Measurements from ENCODE around the gene SPAG16. TPM values are rescaled to one million over a fixed set of nuclear protein-coding genes. Genes with fewer than 3 reads are reported as not detected.
"Not testable (repeated sequence)": the region's sequence is repeated elsewhere in the genome, so short reads cannot be mapped to it uniquely, and the experiment has no call there.

Gene SPAG16
- total and polyA plus RNA-seq, 2 donors = 32.0 to 45.0 TPM

DNA sequence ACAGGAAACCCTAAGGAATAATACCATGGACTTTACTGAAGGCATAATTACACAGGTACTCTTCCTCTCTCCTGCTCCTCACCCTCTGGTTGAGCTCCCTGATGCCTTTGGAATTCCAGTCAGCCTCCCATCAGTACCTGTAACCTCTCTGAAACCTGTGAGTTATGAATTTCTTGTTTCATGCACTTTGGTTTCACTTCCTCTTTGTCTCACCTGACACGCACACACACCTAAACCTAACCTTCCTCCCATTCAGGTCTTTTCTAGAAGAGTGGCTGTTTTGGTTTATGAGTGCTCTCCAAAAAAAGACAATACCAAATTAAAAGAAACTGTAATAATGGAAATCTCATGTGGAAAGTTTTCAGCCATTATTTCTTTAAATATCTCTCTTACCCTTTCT is 675.3 kb downstream of the SPAG16 start:
- H3K36me3 ChIP-seq (ENCODE audit: control insufficient read depth in 2 of 2, insufficient read depth in 2 of 2, low read length in 1 of 2) = no peaks in the 10 kb centered on the region
- no peak overlapping the region for H3K27ac ChIP-seq (ENCODE audit: low read depth in 1 of 2, low read length in 1 of 2)
- H3K27me3 ChIP-seq (ENCODE audit: control insufficient read depth in 2 of 2, insufficient read depth in 1 of 2, low read length in 1 of 2) = no peaks in the 10 kb centered on the region
- no peak overlapping the region for H3K4me3 ChIP-seq (ENCODE audit: low read length in 2 of 2)
- no peaks in the 10 kb centered on the region for H3K4me1 ChIP-seq (ENCODE audit: control insufficient read depth in 2 of 2, insufficient read depth in 2 of 2, low read length in 2 of 2)
- no peak for DNase-seq (ENCODE audit: low read depth in 6 of 9, low spot score in 9 of 9)
- 81% methylated on average over 1 of the region's 1 CpG for WGBS
- no peaks in the 10 kb centered on the region for H3K9me3 ChIP-seq (ENCODE audit: control insufficient read depth in 2 of 2, insufficient read depth in 1 of 2, low read length in 1 of 2)

DNA sequence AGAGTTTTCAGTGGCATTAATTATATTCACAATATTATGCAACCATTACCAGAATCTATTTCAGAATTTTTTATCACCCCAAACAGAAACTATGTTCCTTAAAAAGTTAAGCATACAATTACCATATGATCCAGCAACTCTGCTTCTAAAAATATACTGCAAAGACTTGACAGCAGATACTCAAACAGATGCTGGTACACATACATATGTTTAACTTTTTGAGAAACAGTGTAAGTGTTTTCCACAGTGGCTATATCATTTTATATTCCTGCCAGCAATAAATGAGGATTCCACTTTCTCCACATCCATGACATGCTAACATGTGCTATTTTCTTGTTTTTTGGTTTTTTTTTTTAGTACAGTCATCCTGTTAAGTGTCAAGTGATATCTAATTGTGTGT is 687.3 kb downstream of the SPAG16 start:
- Histone ChIP-seq H3K4me1 (ENCODE audit: control insufficient read depth in 2 of 2, insufficient read depth in 2 of 2, low read length in 2 of 2) (no peaks in the 10 kb centered on the region), H3K9me3 (ENCODE audit: control insufficient read depth in 2 of 2, insufficient read depth in 1 of 2, low read length in 1 of 2) (no peaks in the 10 kb centered on the region), H3K27me3 (ENCODE audit: control insufficient read depth in 2 of 2, insufficient read depth in 1 of 2, low read length in 1 of 2) (no peaks in the 10 kb centered on the region), H3K27ac (ENCODE audit: low read depth in 1 of 2, low read length in 1 of 2) (no peak overlapping the region), H3K4me3 (ENCODE audit: low read length in 2 of 2) (no peak overlapping the region), H3K36me3 (ENCODE audit: control insufficient read depth in 2 of 2, insufficient read depth in 2 of 2, low read length in 1 of 2) (no peaks in the 10 kb centered on the region)
- DNase-seq (ENCODE audit: low read depth in 6 of 9, low spot score in 9 of 9) = no peak

DNA sequence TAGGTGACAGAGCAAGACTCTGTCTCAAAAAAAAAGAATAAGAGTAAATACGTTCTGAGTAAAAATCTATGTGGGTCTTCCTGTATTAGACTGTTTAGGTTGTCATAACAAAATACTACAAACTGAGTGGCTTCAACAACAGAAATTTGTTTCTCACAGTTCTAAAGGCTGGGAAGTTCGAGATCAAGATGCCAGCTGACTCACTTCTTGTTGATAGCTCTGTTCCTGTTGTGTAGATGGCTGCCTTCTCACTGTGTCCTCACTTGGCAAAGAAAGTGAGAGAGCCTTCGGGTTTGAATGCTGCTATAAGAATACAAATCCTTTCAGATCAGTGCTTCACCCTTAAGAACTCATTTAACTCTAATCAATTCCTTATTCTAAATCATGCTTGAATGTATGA is 696.6 kb downstream of the SPAG16 start:
- 89% methylated on average over 3 of the region's 3 CpGs for WGBS
- H3K4me1 ChIP-seq (ENCODE audit: control insufficient read depth in 2 of 2, insufficient read depth in 2 of 2, low read length in 2 of 2) = no peaks in the 10 kb centered on the region

DNA sequence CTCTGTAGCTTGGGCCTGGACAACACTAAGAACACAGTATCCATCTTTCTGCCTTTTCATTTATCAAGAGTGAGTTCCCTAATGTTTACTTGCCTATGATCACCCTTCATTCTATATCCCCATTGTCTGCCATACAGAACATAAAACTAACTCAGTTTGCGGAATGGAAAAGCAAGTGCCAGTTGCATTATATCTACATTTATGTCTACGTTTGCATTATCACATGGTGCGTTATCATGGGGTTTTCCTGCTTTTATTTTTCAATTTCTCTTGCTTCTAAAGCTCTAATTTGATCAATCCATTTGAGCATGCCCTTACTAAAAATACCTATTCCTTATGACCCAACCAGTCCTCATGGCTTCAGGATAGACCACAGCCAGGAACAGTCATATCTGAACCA is 704.9 kb downstream of the SPAG16 start:
- Histone ChIP-seq H3K4me1 (ENCODE audit: control insufficient read depth in 2 of 2, insufficient read depth in 2 of 2, low read length in 2 of 2) (no peaks in the 10 kb centered on the region), H3K9me3 (ENCODE audit: control insufficient read depth in 2 of 2, insufficient read depth in 1 of 2, low read length in 1 of 2) (no peaks in the 10 kb centered on the region), H3K36me3 (ENCODE audit: control insufficient read depth in 2 of 2, insufficient read depth in 2 of 2, low read length in 1 of 2) (no peaks in the 10 kb centered on the region), H3K27me3 (ENCODE audit: control insufficient read depth in 2 of 2, insufficient read depth in 1 of 2, low read length in 1 of 2) (no peaks in the 10 kb centered on the region), H3K27ac (ENCODE audit: low read depth in 1 of 2, low read length in 1 of 2) (no peak overlapping the region), H3K4me3 (ENCODE audit: low read length in 2 of 2) (no peak overlapping the region)
- WGBS = 98% methylated on average over 3 of the region's 3 CpGs
- DNase-seq (ENCODE audit: low read depth in 6 of 9, low spot score in 9 of 9) = no peak

More for the DNA sequence above, 696.6 kb downstream of the SPAG16 start:
- DNase-seq (ENCODE audit: low read depth in 6 of 9, low spot score in 9 of 9) = no peak
- no peaks in the 10 kb centered on the region for H3K27me3 ChIP-seq (ENCODE audit: control insufficient read depth in 2 of 2, insufficient read depth in 1 of 2, low read length in 1 of 2)
- H3K4me3 ChIP-seq (ENCODE audit: low read length in 2 of 2) = no peak overlapping the region
- no peaks in the 10 kb centered on the region for H3K9me3 ChIP-seq (ENCODE audit: control insufficient read depth in 2 of 2, insufficient read depth in 1 of 2, low read length in 1 of 2)
- no peak overlapping the region for H3K27ac ChIP-seq (ENCODE audit: low read depth in 1 of 2, low read length in 1 of 2)
- no peaks in the 10 kb centered on the region for H3K36me3 ChIP-seq (ENCODE audit: control insufficient read depth in 2 of 2, insufficient read depth in 2 of 2, low read length in 1 of 2)

DNA sequence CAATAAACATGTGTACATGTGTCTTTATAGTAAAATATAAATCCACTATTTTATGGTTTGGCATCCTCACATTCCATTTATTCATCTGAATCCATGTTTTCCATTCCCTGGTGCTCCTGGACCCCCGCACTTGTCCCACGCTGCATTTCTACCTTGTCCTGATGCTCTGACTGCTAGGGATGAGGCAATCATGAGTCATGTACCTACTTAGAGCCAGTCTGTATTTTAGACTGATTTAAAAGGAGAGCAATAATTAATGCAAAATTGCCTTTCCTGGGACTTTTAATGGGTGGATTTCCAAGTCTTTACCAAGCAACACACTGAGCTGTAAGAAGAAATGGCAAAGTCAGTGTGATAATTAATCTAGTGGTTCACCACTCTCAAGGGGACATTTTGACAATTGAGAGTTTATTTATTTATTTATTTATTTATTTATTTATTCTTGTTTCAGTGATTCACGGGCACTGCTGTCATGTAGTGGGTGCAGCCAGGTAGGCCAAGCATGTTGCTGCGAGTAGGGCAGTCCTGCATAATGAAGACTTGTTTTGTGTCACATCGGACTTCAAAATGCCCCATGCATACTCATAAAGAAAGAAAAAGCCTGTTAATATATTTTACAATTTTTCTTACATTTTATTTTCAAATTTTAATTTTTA is 707.3 kb downstream of the SPAG16 start:
- no peak for DNase-seq (ENCODE audit: low read depth in 6 of 9, low spot score in 9 of 9)
- 97% methylated on average over 5 of the region's 5 CpGs for WGBS
- no peak overlapping the region for H3K27ac ChIP-seq (ENCODE audit: low read depth in 1 of 2, low read length in 1 of 2)
- no peak overlapping the region for H3K4me3 ChIP-seq (ENCODE audit: low read length in 2 of 2)
- H3K27me3 ChIP-seq (ENCODE audit: control insufficient read depth in 2 of 2, insufficient read depth in 1 of 2, low read length in 1 of 2) = no peaks in the 10 kb centered on the region
- H3K36me3 ChIP-seq (ENCODE audit: control insufficient read depth in 2 of 2, insufficient read depth in 2 of 2, low read length in 1 of 2) = no peaks in the 10 kb centered on the region
- no peaks in the 10 kb centered on the region for H3K4me1 ChIP-seq (ENCODE audit: control insufficient read depth in 2 of 2, insufficient read depth in 2 of 2, low read length in 2 of 2)
- H3K9me3 ChIP-seq (ENCODE audit: control insufficient read depth in 2 of 2, insufficient read depth in 1 of 2, low read length in 1 of 2) = no peaks in the 10 kb centered on the region

DNA sequence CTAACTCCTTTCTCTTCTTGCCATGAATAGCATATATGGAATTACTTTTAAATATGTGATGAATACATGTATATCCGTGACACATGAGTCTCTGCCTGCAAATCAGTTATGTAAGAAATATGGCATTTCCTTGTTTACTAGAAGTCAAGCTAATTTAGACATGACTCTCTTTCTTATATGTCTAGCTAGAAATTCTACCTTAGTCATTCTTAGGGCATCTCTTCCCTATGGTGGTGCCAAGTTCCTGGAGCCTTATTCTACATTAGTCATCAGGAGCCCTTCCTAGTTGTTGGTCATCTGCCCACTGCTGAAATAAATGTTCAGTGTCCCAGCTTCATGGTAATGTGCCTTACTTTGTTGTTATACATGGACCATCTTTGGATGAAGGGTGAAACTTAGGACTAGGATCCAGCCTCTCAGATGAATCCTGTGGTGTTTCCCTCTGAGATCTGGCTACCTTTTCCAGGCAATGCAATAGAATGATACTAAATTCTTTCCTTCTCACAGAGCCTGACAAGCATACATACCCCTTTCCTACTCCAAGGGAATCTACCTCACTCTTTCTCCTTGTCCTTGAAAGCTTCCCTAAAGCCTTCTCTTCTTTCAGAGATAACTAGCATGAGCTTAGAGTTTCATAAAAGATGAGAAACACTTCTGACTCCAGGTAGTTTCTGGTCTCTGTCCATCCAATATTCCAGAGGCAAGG is 711.3 kb downstream of the SPAG16 start:
- WGBS = 90% methylated on average over 1 of the region's 1 CpG
- Histone ChIP-seq H3K4me1 (ENCODE audit: control insufficient read depth in 2 of 2, insufficient read depth in 2 of 2, low read length in 2 of 2) (no peaks in the 10 kb centered on the region), H3K27ac (ENCODE audit: low read depth in 1 of 2, low read length in 1 of 2) (no peak overlapping the region), H3K27me3 (ENCODE audit: control insufficient read depth in 2 of 2, insufficient read depth in 1 of 2, low read length in 1 of 2) (no peaks in the 10 kb centered on the region), H3K36me3 (ENCODE audit: control insufficient read depth in 2 of 2, insufficient read depth in 2 of 2, low read length in 1 of 2) (no peaks in the 10 kb centered on the region), H3K4me3 (ENCODE audit: low read length in 2 of 2) (no peak overlapping the region), H3K9me3 (ENCODE audit: control insufficient read depth in 2 of 2, insufficient read depth in 1 of 2, low read length in 1 of 2) (no peaks in the 10 kb centered on the region)
- no peak for DNase-seq (ENCODE audit: low read depth in 6 of 9, low spot score in 9 of 9)

DNA sequence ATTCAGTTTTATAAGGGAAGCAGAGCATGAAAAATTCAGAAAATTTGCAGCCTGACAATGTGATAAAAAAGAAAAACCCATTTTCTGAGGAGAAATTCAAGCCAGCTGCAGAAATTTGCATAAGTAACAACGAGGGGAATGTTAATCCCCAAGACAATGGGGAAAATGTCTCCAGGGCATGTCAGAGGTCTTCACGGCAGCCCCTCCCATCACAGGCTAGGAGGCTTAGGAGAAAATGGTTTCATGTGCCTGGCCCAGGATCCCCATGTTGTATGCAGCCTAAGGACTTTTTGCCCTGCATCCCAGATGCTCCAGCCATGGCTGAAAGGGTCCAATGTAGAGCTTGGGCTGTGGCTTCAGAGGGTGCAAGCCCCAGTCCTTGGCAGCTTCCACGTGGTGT is 714.7 kb downstream of the SPAG16 start:
- not testable (repeated sequence) for H3K4me1 ChIP-seq (ENCODE audit: control insufficient read depth in 2 of 2, insufficient read depth in 2 of 2, low read length in 2 of 2); H3K27me3 ChIP-seq (ENCODE audit: control insufficient read depth in 2 of 2, insufficient read depth in 1 of 2, low read length in 1 of 2); H3K4me3 ChIP-seq (ENCODE audit: low read length in 2 of 2); H3K9me3 ChIP-seq (ENCODE audit: control insufficient read depth in 2 of 2, insufficient read depth in 1 of 2, low read length in 1 of 2); H3K36me3 ChIP-seq (ENCODE audit: control insufficient read depth in 2 of 2, insufficient read depth in 2 of 2, low read length in 1 of 2); H3K27ac ChIP-seq (ENCODE audit: low read depth in 1 of 2, low read length in 1 of 2); DNase-seq (ENCODE audit: low read depth in 6 of 9, low spot score in 9 of 9)
- WGBS = 77% methylated on average over 3 of the region's 3 CpGs

DNA sequence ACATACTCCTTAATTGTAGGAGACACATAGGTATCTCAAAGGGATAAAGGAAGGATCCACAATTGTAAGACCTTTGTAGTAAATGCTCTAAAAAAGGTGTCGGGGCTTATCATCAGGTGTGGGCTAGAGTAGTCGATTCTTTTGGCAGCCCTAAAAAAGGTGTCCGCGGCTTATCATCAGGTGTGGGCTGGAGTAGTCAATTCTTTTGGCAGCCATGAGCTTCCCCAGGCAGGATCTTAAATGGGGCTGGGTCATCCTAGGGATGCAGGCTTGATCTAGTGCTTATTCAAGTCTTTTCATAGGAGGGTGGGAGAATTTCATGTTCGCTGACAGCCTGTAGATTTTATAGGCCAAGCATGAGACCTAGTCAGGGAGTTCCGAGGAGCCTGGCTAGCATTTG is 720.2 kb downstream of the SPAG16 start:
- Histone ChIP-seq H3K27ac (ENCODE audit: low read depth in 1 of 2, low read length in 1 of 2) (no peak overlapping the region), H3K4me1 (ENCODE audit: control insufficient read depth in 2 of 2, insufficient read depth in 2 of 2, low read length in 2 of 2) (no peaks in the 10 kb centered on the region), H3K9me3 (ENCODE audit: control insufficient read depth in 2 of 2, insufficient read depth in 1 of 2, low read length in 1 of 2) (no peaks in the 10 kb centered on the region), H3K36me3 (ENCODE audit: control insufficient read depth in 2 of 2, insufficient read depth in 2 of 2, low read length in 1 of 2) (no peaks in the 10 kb centered on the region), H3K27me3 (ENCODE audit: control insufficient read depth in 2 of 2, insufficient read depth in 1 of 2, low read length in 1 of 2) (no peaks in the 10 kb centered on the region), H3K4me3 (ENCODE audit: low read length in 2 of 2) (no peak overlapping the region)
- 96% methylated on average over 6 of the region's 6 CpGs for WGBS
- DNase-seq (ENCODE audit: low read depth in 6 of 9, low spot score in 9 of 9) = no peak

DNA sequence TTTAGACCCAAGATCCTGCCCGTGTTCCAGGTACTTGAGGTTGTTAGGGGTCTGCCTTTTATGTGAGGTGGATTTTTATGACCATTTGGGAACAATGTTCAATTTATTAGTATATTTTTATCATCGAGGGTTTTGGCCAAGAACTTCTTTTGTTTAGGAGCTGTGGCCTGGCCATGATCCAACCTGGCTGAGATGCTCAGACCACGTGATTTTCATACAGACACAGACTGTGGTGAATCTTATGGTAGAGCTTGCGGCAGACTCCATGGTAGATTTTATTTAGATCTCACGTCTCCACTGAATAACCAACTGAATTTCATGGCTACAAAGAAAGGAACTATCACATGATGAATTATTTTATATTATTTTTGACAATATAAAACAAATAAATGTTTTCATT is 721.1 kb downstream of the SPAG16 start:
- H3K4me3 ChIP-seq (ENCODE audit: low read length in 2 of 2) = no peak overlapping the region
- H3K27me3 ChIP-seq (ENCODE audit: control insufficient read depth in 2 of 2, insufficient read depth in 1 of 2, low read length in 1 of 2) = no peaks in the 10 kb centered on the region
- WGBS = 79% methylated on average over 5 of the region's 5 CpGs
- DNase-seq (ENCODE audit: low read depth in 6 of 9, low spot score in 9 of 9) = no peak
- no peak overlapping the region for H3K27ac ChIP-seq (ENCODE audit: low read depth in 1 of 2, low read length in 1 of 2)
- no peaks in the 10 kb centered on the region for H3K36me3 ChIP-seq (ENCODE audit: control insufficient read depth in 2 of 2, insufficient read depth in 2 of 2, low read length in 1 of 2)
- H3K9me3 ChIP-seq (ENCODE audit: control insufficient read depth in 2 of 2, insufficient read depth in 1 of 2, low read length in 1 of 2) = no peaks in the 10 kb centered on the region
- no peaks in the 10 kb centered on the region for H3K4me1 ChIP-seq (ENCODE audit: control insufficient read depth in 2 of 2, insufficient read depth in 2 of 2, low read length in 2 of 2)

Data from thymus (tissue), 11 donors.